WI38 (cell line): Measurements from ENCODE around the gene C2orf76.
"Not testable (repeated sequence)": the region's sequence is repeated elsewhere in the genome, so short reads cannot be mapped to it uniquely, and the experiment has no call there.

Source experiments
- H3K4me3 ChIP-seq: 2 replicates; pipeline ENCODE4 v1.5.1; 2011; ENCODE audit warnings: low read depth, mild to moderate bottlenecking, control low read depth, low read length
- CTCF ChIP-seq: IDR thresholded peaks from 2 replicates; pipeline ENCODE4 v1.5.1; 2012; ENCODE audit warnings: low read depth, mild to moderate bottlenecking, control low read depth, low read length

Gene C2orf76

GRCh38 chr2:119282996-119283511 lies 83.6 kb downstream of the C2orf76 start:
- no peak overlapping the region for H3K4me3 ChIP-seq
- no peak for TF ChIP-seq CTCF

GRCh38 chr2:119282146-119282995 lies 84.3 kb downstream of the C2orf76 start:
- H3K4me3 ChIP-seq, result no peak overlapping the region
- no peak for TF ChIP-seq CTCF

- TF ChIP-seq CTCF, result no peak
- no peak overlapping the region for H3K4me3 ChIP-seq
Observed at GRCh38 chr2:119280680-119281079, 86.0 kb downstream of the C2orf76 start.

GRCh38 chr2:119279666-119280065 lies 87.0 kb downstream of the C2orf76 start:
- no peak overlapping the region for H3K4me3 ChIP-seq
- TF ChIP-seq CTCF, result no peak

GRCh38 chr2:119278946-119279345 lies 87.7 kb downstream of the C2orf76 start:
- no peak overlapping the region for H3K4me3 ChIP-seq
- TF ChIP-seq CTCF, result no peak

- H3K4me3 ChIP-seq, result not testable (repeated sequence)
Observed at GRCh38 chr2:119278385-119278784, 88.2 kb downstream of the C2orf76 start.

- TF ChIP-seq CTCF, result no peak
- no peak overlapping the region for H3K4me3 ChIP-seq
Observed at GRCh38 chr2:119276864-119277263, 89.8 kb downstream of the C2orf76 start.
